ENCODE measurements around the gene TBC1D1.

TBC1D1 gene, protein sequence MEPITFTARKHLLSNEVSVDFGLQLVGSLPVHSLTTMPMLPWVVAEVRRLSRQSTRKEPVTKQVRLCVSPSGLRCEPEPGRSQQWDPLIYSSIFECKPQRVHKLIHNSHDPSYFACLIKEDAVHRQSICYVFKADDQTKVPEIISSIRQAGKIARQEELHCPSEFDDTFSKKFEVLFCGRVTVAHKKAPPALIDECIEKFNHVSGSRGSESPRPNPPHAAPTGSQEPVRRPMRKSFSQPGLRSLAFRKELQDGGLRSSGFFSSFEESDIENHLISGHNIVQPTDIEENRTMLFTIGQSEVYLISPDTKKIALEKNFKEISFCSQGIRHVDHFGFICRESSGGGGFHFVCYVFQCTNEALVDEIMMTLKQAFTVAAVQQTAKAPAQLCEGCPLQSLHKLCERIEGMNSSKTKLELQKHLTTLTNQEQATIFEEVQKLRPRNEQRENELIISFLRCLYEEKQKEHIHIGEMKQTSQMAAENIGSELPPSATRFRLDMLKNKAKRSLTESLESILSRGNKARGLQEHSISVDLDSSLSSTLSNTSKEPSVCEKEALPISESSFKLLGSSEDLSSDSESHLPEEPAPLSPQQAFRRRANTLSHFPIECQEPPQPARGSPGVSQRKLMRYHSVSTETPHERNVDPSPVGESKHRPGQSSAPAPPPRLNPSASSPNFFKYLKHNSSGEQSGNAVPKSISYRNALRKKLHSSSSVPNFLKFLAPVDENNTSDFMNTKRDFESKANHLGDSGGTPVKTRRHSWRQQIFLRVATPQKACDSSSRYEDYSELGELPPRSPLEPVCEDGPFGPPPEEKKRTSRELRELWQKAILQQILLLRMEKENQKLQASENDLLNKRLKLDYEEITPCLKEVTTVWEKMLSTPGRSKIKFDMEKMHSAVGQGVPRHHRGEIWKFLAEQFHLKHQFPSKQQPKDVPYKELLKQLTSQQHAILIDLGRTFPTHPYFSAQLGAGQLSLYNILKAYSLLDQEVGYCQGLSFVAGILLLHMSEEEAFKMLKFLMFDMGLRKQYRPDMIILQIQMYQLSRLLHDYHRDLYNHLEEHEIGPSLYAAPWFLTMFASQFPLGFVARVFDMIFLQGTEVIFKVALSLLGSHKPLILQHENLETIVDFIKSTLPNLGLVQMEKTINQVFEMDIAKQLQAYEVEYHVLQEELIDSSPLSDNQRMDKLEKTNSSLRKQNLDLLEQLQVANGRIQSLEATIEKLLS (N-terminal part only)

GRCh38 chr4:37890801-37891259 is at the start of gene TBC1D1:
TSS of gene TBC1D1 (plus strand) at chr4:37891084. CDS start at chr4:37902096, 11,012 bp downstream.
- peak; percentile 25 to 29 for DNase-seq

GRCh38 chr4:37844204-37844603 is 46.7 kb upstream of the TBC1D1 start:
- DNase-seq = no peak

DNA sequence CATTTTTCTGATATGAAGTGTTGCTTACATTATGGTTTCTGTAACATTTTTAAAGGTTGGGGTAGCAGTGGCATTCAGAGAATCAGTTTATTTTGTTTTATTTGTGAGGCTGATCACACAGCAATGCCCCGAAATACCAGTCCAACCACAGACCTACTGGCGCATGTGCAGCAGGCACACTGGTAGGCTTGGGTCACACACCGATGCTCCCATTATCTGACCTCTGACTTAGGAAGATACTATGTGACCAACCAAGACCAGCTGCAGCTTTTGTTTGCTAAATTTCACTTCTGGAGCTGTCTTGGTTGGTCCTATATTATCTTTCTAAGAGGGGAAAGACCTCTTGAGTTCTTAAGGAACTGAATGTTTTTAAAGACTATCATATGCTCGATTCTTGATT is 45.7 kb upstream of the TBC1D1 start:
- DNase-seq = no peak

DNA sequence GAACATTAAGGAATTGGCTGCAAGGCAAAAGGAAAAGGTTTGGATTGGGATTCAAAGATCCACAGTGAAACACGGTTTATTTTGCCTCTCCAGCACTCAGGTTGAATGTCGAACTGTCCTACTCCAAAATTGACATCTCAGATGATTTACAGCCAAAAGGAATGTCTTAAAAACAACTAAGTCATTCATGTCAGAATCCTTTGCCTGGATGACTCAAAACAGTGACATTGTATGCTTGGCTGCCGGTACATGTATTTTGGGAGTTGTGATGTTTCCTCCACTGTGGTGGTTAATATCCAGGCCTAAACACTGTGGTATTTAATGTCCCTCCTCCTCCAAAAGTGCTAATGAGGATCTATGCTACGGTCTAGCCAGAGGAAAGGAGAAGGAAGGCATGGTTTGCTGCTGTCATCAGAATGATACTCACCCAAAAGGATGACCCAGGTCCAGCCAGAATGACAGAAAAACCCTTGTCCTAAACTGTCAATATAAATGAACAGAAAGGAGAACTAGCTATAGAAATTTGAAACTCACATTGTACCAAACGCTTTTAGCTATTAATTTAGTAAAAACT is 43.5 kb upstream of the TBC1D1 start:
- no peak for DNase-seq

GRCh38 chr4:37852376-37852775 is 38.5 kb upstream of the TBC1D1 start:
- no peak for DNase-seq

- DNase-seq = no peak
These were observed 32.8 kb upstream of the TBC1D1 start for GRCh38 chr4:37858112-37858511.

GRCh38 chr4:37858872-37859271 is 32.0 kb upstream of the TBC1D1 start:
- no peak for DNase-seq

GRCh38 chr4:37860266-37860665 is 30.6 kb upstream of the TBC1D1 start:
- no peak for DNase-seq

DNA sequence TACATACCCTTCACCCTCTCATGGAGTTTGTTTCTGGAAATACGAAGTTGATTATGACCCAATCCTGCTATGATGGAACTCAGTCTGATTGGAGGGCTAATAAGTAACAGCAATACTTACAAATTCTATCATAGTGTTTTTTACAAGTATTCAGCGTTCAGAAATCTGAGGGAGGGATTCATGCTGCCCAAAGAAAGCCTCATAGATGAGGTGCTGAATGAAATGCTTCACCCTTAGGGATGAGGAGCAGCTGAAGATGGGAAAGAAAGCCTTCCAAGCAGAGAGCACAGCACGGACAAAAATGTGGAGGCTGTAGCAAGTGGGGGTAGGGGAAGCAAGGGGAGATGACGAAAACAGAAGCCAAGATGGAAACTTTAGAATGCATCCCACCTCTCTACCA is 27.9 kb upstream of the TBC1D1 start:
- DNase-seq = no peak

GRCh38 chr4:37864786-37865185 is 26.1 kb upstream of the TBC1D1 start:
- DNase-seq = no peak

- DNase-seq = no peak
These were observed 25.4 kb upstream of the TBC1D1 start for GRCh38 chr4:37865450-37865849.

DNA sequence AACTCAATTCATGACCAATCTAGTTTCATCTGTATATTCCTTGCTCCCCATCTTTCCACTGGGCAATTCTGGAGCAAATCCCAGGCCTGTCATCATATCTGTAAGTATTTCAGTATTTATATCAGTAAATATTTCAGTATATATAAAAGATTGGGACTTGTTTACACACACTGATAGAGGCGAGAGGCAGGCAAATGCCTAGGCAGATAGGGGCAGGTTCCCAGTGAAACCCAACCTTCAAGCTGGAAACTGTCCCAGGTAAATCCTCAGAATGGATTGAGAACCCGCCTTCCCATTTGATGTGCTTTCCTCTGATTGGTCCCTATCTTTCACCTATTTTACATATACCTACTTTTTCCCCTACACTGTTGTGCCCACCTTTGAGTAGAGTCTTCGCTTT is 23.8 kb upstream of the TBC1D1 start:
- no peak for DNase-seq

DNA sequence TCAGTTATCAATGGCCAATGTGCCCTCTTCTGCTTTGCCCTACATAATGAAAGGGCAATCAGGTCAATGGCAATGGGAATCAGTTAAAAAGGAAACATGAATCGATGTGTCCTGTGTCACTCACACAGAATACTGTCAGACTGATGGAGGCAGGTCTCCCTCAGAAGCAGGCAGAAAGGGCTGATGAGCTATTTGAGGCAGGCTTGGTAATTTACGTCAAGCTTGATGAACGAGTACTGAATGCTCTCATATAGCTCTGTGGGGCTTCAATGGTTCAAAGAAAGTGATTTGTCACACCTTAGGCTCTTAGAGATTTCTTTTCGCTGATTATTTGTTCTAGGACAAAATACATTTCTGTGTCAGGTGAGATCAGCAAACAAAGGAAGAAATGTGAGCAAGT is 22.6 kb upstream of the TBC1D1 start:
- no peak for DNase-seq

GRCh38 chr4:37872310-37872988 is 18.4 kb upstream of the TBC1D1 start:
- no peak for DNase-seq

DNA sequence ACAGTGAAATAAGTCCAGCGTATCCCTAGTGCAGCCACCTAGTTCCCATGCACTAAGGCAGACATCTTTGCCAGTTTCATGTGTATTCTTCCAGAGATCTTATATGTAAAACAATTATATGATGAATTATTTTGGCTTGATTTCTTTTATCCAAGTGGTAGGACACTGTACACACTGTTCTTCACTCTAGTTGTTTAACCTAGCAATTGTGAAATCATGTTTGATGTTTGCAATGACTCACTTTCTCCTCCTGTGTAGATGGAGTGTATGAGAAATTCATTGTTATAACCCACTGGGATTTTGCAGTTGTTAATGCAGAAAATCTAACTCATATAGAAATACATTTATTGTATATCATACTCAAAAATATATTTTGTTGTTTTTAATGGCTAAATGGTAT is 17.5 kb upstream of the TBC1D1 start:
- DNase-seq = no peak

DNA sequence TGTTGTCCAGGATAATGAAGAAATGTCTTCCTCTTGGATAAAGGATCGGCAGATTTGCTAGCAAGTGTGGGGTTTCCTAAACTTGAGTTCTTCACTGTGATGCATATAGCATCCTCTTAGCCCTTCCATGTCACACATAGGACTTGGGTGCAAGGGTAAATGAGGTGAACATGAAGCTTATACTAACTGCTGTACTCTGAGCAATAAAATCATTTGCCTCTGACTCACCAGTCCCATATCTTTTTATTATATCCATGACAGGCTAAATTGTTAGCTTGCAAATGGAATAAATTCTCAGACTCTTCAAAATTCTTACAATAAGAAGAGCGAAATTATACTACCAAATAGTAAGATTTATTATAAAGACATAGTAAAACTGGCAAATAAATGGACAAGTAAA is 14.7 kb upstream of the TBC1D1 start:
- DNase-seq = no peak

DNA sequence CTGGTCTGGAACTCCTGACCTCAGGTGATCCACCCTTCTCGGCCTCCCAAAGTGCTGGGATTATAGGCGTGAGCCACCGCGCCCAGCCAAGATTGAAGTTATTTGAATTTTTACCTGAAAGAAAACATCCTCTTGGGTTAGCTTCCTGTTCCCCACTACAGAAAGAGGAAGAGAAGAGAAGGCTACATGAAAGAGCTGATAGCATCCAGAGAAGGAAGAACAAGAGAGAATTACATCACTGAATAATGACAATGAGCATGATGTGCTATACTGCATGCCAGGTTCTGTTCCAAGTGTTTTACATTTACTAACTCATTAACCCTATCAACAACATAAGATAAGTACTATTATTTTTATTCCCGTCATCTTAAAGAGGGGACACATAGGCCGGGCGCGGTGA is 11.5 kb upstream of the TBC1D1 start:
- no peak for DNase-seq

- DNase-seq = no peak
These were observed 9.1 kb upstream of the TBC1D1 start for GRCh38 chr4:37881811-37882210.

DNA sequence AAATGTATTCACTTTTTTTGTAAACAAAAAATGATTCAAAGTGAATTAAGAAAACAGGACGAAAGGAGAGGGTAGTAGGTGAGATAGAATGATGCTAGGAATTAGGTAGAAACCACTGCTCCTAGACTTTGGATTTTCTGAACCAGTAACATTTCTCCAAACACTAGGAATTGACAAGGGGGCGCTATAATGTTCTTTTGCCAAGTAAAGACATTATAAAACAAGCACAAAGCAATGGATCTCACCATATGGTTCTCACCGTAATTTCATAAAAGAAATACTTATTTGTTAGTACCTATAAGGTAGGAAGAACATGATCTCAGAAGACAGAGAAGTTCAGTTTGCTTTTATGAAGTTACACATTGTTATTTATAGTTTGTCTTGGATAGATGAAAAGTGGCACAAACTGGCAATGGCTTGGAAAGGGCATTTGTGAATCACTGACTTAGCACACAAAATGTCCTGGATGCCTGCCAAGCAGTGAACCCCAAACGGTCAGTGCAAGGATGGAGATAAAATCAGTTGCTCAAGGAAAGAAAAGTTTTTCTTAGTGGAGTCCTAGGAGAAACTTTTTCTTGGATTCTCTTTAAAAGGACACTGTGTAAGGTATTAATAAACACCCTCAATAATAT is 8.1 kb upstream of the TBC1D1 start:
- no peak for DNase-seq

DNA sequence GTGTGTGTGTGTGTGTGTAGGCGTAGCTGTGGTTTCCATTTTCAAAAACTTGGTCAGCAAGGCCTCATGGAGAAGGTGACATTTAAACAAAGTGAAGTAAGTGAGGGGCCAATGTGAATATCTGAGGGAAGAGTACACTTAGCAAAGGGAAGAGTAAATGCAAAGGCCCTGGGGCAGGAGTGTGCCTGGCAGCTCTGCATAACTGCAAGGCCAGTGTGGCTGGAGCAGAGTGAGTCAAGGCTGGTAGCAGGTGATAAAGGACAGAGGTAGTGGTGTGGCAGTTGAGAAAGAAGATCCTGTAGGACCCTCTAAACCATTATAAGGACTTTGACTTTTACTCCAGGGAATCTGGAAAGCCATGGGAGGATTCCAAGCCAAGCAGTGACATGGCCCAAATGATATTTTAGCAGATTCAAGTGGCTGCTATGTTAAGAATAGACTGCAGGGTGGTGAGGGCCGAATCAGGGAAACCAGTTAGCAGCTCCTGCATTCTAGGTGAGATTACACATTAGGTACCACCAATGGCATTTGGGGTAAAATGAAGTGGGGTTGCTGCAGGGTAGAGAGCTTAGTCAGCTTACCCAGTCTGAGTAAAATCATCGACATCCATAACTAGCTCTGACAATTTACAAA is 5.9 kb upstream of the TBC1D1 start:
- DNase-seq = no peak

DNA sequence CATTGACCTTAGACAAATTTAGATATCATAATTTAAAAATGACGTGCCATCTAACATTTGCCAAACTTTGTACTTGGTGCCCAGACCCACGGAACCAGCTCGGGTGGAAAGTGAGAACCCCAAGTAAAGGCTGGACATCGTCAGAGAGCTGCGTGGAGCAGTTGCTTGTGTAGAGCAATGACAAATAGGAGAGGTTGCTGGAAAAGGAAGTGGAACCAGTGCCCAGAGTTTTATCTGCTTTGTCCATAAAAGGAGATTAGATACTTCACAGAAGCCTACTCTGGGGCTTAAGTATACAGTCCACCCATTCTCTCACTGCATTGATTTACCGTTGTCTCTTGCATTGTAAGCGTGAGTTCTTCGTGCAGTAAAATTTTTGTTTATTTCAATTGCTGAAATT is 5.4 kb upstream of the TBC1D1 start:
- no peak for DNase-seq

Data from stimulated activated CD4-positive, alpha-beta T cell treated with anti-CD3 and anti-CD28 coated beads, Interleukin-2, amount 100 ng/mL, for 48 hours (primary cell).